ENCODE data around the gene EFNA4.
A peak's percentile ranks its signal among the peaks of the same experiment; 100 is the strongest.

EFNA4 gene

GRCh38 chr1:155052439-155053395, 10.8 kb upstream of the EFNA4 start:
- no peak for DNase-seq (ENCODE audit: low read depth)

- no peak for DNase-seq (ENCODE audit: low read depth)
Observed at GRCh38 chr1:155053531-155054105, 9.9 kb upstream of the EFNA4 start.

- DNase-seq (ENCODE audit: low read depth): no peak
Observed at GRCh38 chr1:155057104-155057503, 6.4 kb upstream of the EFNA4 start.

- no peak for DNase-seq (ENCODE audit: low read depth)
Observed at GRCh38 chr1:155057788-155058211, 5.7 kb upstream of the EFNA4 start.

GRCh38 chr1:155060736-155061135, 2.8 kb upstream of the EFNA4 start:
- no peak for DNase-seq (ENCODE audit: low read depth)

GRCh38 chr1:155061381-155062150, 2.0 kb upstream of the EFNA4 start:
- peak; percentile 88 for DNase-seq (ENCODE audit: low read depth)

GRCh38 chr1:155062151-155062686, 1.3 kb upstream of the EFNA4 start:
- DNase-seq (ENCODE audit: low read depth): no peak

- DNase-seq (ENCODE audit: low read depth): peak; percentile 62
Observed at GRCh38 chr1:155062702-155063411, 683 bp upstream of the EFNA4 start.

- DNase-seq (ENCODE audit: low read depth): no peak
Observed at GRCh38 chr1:155064111-155064831, 731 bp downstream of the EFNA4 start.

GRCh38 chr1:155064832-155065429, 1.4 kb downstream of the EFNA4 start:
- no peak for DNase-seq (ENCODE audit: low read depth)

- DNase-seq (ENCODE audit: low read depth): no peak
Observed at GRCh38 chr1:155066777-155067176, 3.2 kb downstream of the EFNA4 start.

GRCh38 chr1:155068599-155068998, 5.1 kb downstream of the EFNA4 start:
- no peak for DNase-seq (ENCODE audit: low read depth)

- no peak for DNase-seq (ENCODE audit: low read depth)
Observed at GRCh38 chr1:155069551-155070157, 6.1 kb downstream of the EFNA4 start.

- no peak for DNase-seq (ENCODE audit: low read depth)
Observed at GRCh38 chr1:155070158-155070621, 6.7 kb downstream of the EFNA4 start.

GRCh38 chr1:155070721-155071569, 7.4 kb downstream of the EFNA4 start:
- DNase-seq (ENCODE audit: low read depth): peak; percentile 52

GRCh38 chr1:155071701-155072100, 8.2 kb downstream of the EFNA4 start:
- no peak for DNase-seq (ENCODE audit: low read depth)

- no peak for DNase-seq (ENCODE audit: low read depth)
Observed at GRCh38 chr1:155072531-155073289, 9.2 kb downstream of the EFNA4 start.

Data from stimulated activated CD4-positive, alpha-beta T cell treated with anti-CD3 and anti-CD28 coated beads, Interleukin-2, amount 100 ng/mL, for 4 hours (primary cell).